GM19240 (cell line): Measurements from ENCODE around the gene CAP1.
A peak's percentile ranks its signal among the peaks of the same experiment; 100 is the strongest.
"Not testable (repeated sequence)": the region's sequence is repeated elsewhere in the genome, so short reads cannot be mapped to it uniquely, and the experiment has no call there.

Experiments used
- DNase-seq: peaks from one replicate; pipeline ENCODE4 v3.0.0; 2011; ENCODE audit warnings: low spot score; ENCODE audit not compliant: insufficient read length

The CAP1 gene

GRCh38 chr1:40058097-40058452 lies 17.5 kb downstream of the CAP1 start:
- DNase-seq: no peak

- DNase-seq: no peak
These were observed 18.2 kb downstream of the CAP1 start for GRCh38 chr1:40058453-40059337.

- no peak for DNase-seq
These were observed 18.9 kb downstream of the CAP1 start for GRCh38 chr1:40059338-40059959.

GRCh38 chr1:40059960-40060750 lies 19.6 kb downstream of the CAP1 start:
- no peak for DNase-seq

GRCh38 chr1:40064797-40065499 lies 24.4 kb downstream of the CAP1 start:
- peak; percentile 33 for DNase-seq

GRCh38 chr1:40067023-40067422 lies 26.5 kb downstream of the CAP1 start:
- DNase-seq: no peak

- no peak for DNase-seq
These were observed 27.3 kb downstream of the CAP1 start for GRCh38 chr1:40067851-40068250.

- no peak for DNase-seq
These were observed 31.6 kb downstream of the CAP1 start for GRCh38 chr1:40072142-40072541.

- DNase-seq: no peak
These were observed 32.5 kb downstream of the CAP1 start for GRCh38 chr1:40073062-40073461.

GRCh38 chr1:40075266-40075665 lies 34.7 kb downstream of the CAP1 start:
- no peak for DNase-seq

- DNase-seq: no peak
These were observed 36.4 kb downstream of the CAP1 start for GRCh38 chr1:40076895-40077312.

- DNase-seq: peak; percentile 21
These were observed 38.2 kb downstream of the CAP1 start for GRCh38 chr1:40078512-40079333.

GRCh38 chr1:40079774-40080400 lies 39.4 kb downstream of the CAP1 start:
- DNase-seq: no peak

GRCh38 chr1:40081871-40082270 lies 41.3 kb downstream of the CAP1 start:
- DNase-seq: no peak

- not testable (repeated sequence) for DNase-seq
These were observed 44.2 kb downstream of the CAP1 start for GRCh38 chr1:40084750-40085149.

- no peak for DNase-seq
These were observed 50.3 kb downstream of the CAP1 start for GRCh38 chr1:40090652-40091355.

- no peak for DNase-seq
These were observed 51.7 kb downstream of the CAP1 start for GRCh38 chr1:40092241-40092640.

- no peak for DNase-seq
These were observed 52.4 kb downstream of the CAP1 start for GRCh38 chr1:40092706-40093639.
